Lower lobe of right lung (tissue), 2 donors: ENCODE measurements around the gene NKX2-3. TPM values are rescaled to one million over a fixed set of nuclear protein-coding genes. Genes with fewer than 3 reads are reported as not detected.

Experiments used
- ATAC-seq, 2 donors: fragments of 200-7000 bp; cut with Tn5 transposase; one replicate each; pipeline ENCODE4 v1.9.1; 2020 to 2022; ENCODE audit warnings: mild to moderate bottlenecking in 2 of 2, moderate library complexity in 2 of 2
- DNase-seq: peaks from one replicate; pipeline ENCODE4 v3.0.0-alpha.2; 2020
- H3K27ac ChIP-seq: fragments of 200-600 bp; one replicate; pipeline ENCODE4 v1.8.0; 2022
- H3K27me3 ChIP-seq: fragments of 200-600 bp; one replicate; pipeline ENCODE4 v1.8.0; 2022; ENCODE audit warnings: low read depth
- H3K36me3 ChIP-seq: fragments of 200-600 bp; one replicate; pipeline ENCODE4 v1.8.0; 2022; ENCODE audit warnings: mild to moderate bottlenecking
- H3K4me1 ChIP-seq: fragments of 200-600 bp; one replicate; pipeline ENCODE4 v1.8.0; 2022
- H3K4me3 ChIP-seq: fragments of 200-600 bp; one replicate; pipeline ENCODE4 v1.8.0; 2022; ENCODE audit warnings: mild to moderate bottlenecking
- H3K9me3 ChIP-seq: fragments of 200-600 bp; one replicate; pipeline ENCODE4 v1.8.0; 2022
- CTCF ChIP-seq: fragments of 200-600 bp; IDR thresholded peaks from one replicate; pipeline ENCODE4 v1.8.0; 2022; ENCODE audit warnings: antibody characterized with exemption, mild to moderate bottlenecking
- intact Hi-C: fragments of 100-400 bp; cut with DNase I; formaldehyde crosslinking; loops from one replicate; pipeline ENCODE4 v1.11.0; 2022
- total RNA-seq: library from RNA; stranded (reverse); fragmentation: NEBNext Ultra II Directional; extraction: Animal tissue kit (Norgen Biotek cat#: 25700); gene quantifications from one replicate; pipeline ENCODE4 v1.2.1, GENCODE V29; 2021
- donor health status: DM: no; HTN: yes; CAD: no; lungs with severe emphysema.

Gene NKX2-3
- total RNA-seq, 1 donor from 2014 or later, result not detected

- TF ChIP-seq CTCF, result no peak
- intact Hi-C loops, result no loop called here
- Histone ChIP-seq H3K27ac (no peak overlapping the region), H3K36me3 (no peaks in the 10 kb centered on the region), H3K27me3 (peaks cover 99% of the 10 kb centered on the region), H3K4me3 (peak overlapping the region; percentile 36), H3K9me3 (no peaks in the 10 kb centered on the region), H3K4me1 (peaks cover 42% of the 10 kb centered on the region)
- ATAC-seq (peak; percentile 55 to 60), DNase-seq (no peak)
These were observed 2.4 kb downstream of the NKX2-3 start for GRCh38 chr10:99534939-99535763.

GRCh38 chr10:99535764-99536337 lies 3.1 kb downstream of the NKX2-3 start:
- H3K4me1 ChIP-seq, result peaks cover 45% of the 10 kb centered on the region
- intact Hi-C loops, result no loop called here
- H3K27me3 ChIP-seq, result peaks cover 99% of the 10 kb centered on the region
- peak overlapping the region; percentile 36 for H3K4me3 ChIP-seq
- DNase-seq (no peak), ATAC-seq (no peak)
- no peaks in the 10 kb centered on the region for H3K9me3 ChIP-seq
- TF ChIP-seq CTCF, result no peak
- H3K27ac ChIP-seq, result no peak overlapping the region
- H3K36me3 ChIP-seq, result no peaks in the 10 kb centered on the region

GRCh38 chr10:99536338-99537085 lies 3.8 kb downstream of the NKX2-3 start:
- ATAC-seq (no peak), DNase-seq (no peak)
- H3K4me3 ChIP-seq, result peak overlapping the region; percentile 28
- H3K36me3 ChIP-seq, result no peaks in the 10 kb centered on the region
- H3K4me1 ChIP-seq, result peaks cover 43% of the 10 kb centered on the region
- no peak overlapping the region for H3K27ac ChIP-seq
- no peaks in the 10 kb centered on the region for H3K9me3 ChIP-seq
- peaks cover 99% of the 10 kb centered on the region for H3K27me3 ChIP-seq
- no peak for TF ChIP-seq CTCF
- intact Hi-C loops, result no loop called here

- no peak overlapping the region for H3K27ac ChIP-seq
- peaks cover 99% of the 10 kb centered on the region for H3K27me3 ChIP-seq
- no peaks in the 10 kb centered on the region for H3K9me3 ChIP-seq
- no peaks in the 10 kb centered on the region for H3K36me3 ChIP-seq
- TF ChIP-seq CTCF, result no peak
- no peak for ATAC-seq
- no peak for DNase-seq
- H3K4me1 ChIP-seq, result peaks cover 40% of the 10 kb centered on the region
- intact Hi-C loops, result no loop called here
- peak overlapping the region; percentile 28 for H3K4me3 ChIP-seq
These were observed 4.6 kb downstream of the NKX2-3 start for GRCh38 chr10:99537086-99537988.
